SU-DHL-6 (cell line): Measurements from ENCODE around the gene CDKAL1.

Source experiments
- CTCF ChIP-seq: fragments of 200-600 bp; sonication (generic); IDR thresholded peaks from one replicate; pipeline ENCODE4 v1.5.1; 2017; ENCODE audit warnings: antibody characterized with exemption, mild to moderate bottlenecking, low read length, moderate library complexity; ENCODE audit not compliant: insufficient read depth, poor library complexity, severe bottlenecking
- EZH2phosphoT487 ChIP-seq: fragments of 200-600 bp; sonication (generic), shearing (Covaris generic); conservative IDR thresholded peaks from 2 replicates; pipeline ENCODE4 v1.6.1; 2018; ENCODE audit warnings: mild to moderate bottlenecking, antibody characterized with exemption, low read length, moderate library complexity, mixed read lengths

GRCh38 chr6:20708367-20709124, 174.3 kb downstream of the CDKAL1 start:
- TF ChIP-seq CTCF (no peak), EZH2phosphoT487 (no peak)
